Memory B cell (primary cell): ENCODE results near the gene OSBPL5.

Experiments
- ATAC-seq: fragments of 150-1000 bp; cut with Tn5 transposase; 2 replicates; pipeline ENCODE4 v1.10.0; 2021; ENCODE audit warnings: low read depth, mild to moderate bottlenecking, moderate library complexity
- DNase-seq, 2 donors: peaks; one replicate each; pipeline ENCODE4 v3.0.0; 2022; ENCODE audit warnings: low spot score in 2 of 2
- H3K27ac Mint-ChIP-seq: one replicate; pipeline ENCODE4 v1.8.0; 2022; ENCODE audit warnings: mild to moderate bottlenecking, moderate library complexity, mixed read lengths
- H3K27me3 Mint-ChIP-seq: one replicate; pipeline ENCODE4 v1.8.0; 2022; ENCODE audit warnings: mixed read lengths
- H3K36me3 Mint-ChIP-seq: one replicate; pipeline ENCODE4 v1.8.0; 2022; ENCODE audit warnings: mild to moderate bottlenecking, mixed read lengths
- H3K4me1 Mint-ChIP-seq: one replicate; pipeline ENCODE4 v1.8.0; 2022; ENCODE audit warnings: mixed read lengths
- H3K4me3 Mint-ChIP-seq: one replicate; pipeline ENCODE4 v1.8.0; 2022; ENCODE audit warnings: mild to moderate bottlenecking, moderate library complexity, mixed read lengths
- H3K9me3 Mint-ChIP-seq: one replicate; pipeline ENCODE4 v1.8.0; 2022; ENCODE audit warnings: mixed read lengths

Gene OSBPL5

GRCh38 chr11:3157381-3158130 lies 7.6 kb downstream of the OSBPL5 start:
- DNase-seq (no peak), ATAC-seq (no peak)
- H3K36me3 Mint-ChIP-seq = no peaks in the 10 kb centered on the region
- no peaks in the 10 kb centered on the region for H3K9me3 Mint-ChIP-seq
- H3K27me3 Mint-ChIP-seq = peaks cover 24% of the 10 kb centered on the region
- no peak overlapping the region for H3K4me3 Mint-ChIP-seq
- H3K27ac Mint-ChIP-seq = no peak overlapping the region
- peaks cover 9% of the 10 kb centered on the region for H3K4me1 Mint-ChIP-seq

GRCh38 chr11:3156661-3157311 lies 8.3 kb downstream of the OSBPL5 start:
- Mint-ChIP-seq H3K36me3 (no peaks in the 10 kb centered on the region), H3K27ac (no peak overlapping the region), H3K4me1 (peaks cover 9% of the 10 kb centered on the region), H3K4me3 (no peak overlapping the region), H3K9me3 (no peaks in the 10 kb centered on the region), H3K27me3 (peaks cover 25% of the 10 kb centered on the region)
- ATAC-seq (peak; percentile 37), DNase-seq (no peak)

GRCh38 chr11:3156282-3156660 lies 8.8 kb downstream of the OSBPL5 start:
- Mint-ChIP-seq H3K27ac (no peak overlapping the region), H3K27me3 (peaks cover 21% of the 10 kb centered on the region), H3K4me1 (peaks cover 9% of the 10 kb centered on the region), H3K9me3 (no peaks in the 10 kb centered on the region), H3K36me3 (no peaks in the 10 kb centered on the region), H3K4me3 (no peak overlapping the region)
- no peak for ATAC-seq
- DNase-seq = no peak

- ATAC-seq (no peak), DNase-seq (no peak)
- H3K27ac Mint-ChIP-seq = no peak overlapping the region
- H3K27me3 Mint-ChIP-seq = peaks cover 18% of the 10 kb centered on the region
- no peaks in the 10 kb centered on the region for H3K9me3 Mint-ChIP-seq
- no peak overlapping the region for H3K4me3 Mint-ChIP-seq
- no peaks in the 10 kb centered on the region for H3K36me3 Mint-ChIP-seq
- peaks cover 6% of the 10 kb centered on the region for H3K4me1 Mint-ChIP-seq
Observed at GRCh38 chr11:3155691-3156258, 9.3 kb downstream of the OSBPL5 start.

GRCh38 chr11:3155216-3155615 lies 9.9 kb downstream of the OSBPL5 start:
- Mint-ChIP-seq H3K9me3 (no peaks in the 10 kb centered on the region), H3K4me1 (peaks cover 6% of the 10 kb centered on the region), H3K36me3 (no peaks in the 10 kb centered on the region), H3K27ac (no peak overlapping the region), H3K4me3 (no peak overlapping the region), H3K27me3 (peaks cover 19% of the 10 kb centered on the region)
- DNase-seq (no peak), ATAC-seq (no peak)

GRCh38 chr11:3154001-3154599 lies 11.0 kb downstream of the OSBPL5 start:
- no peak for ATAC-seq
- Mint-ChIP-seq H3K9me3 (no peaks in the 10 kb centered on the region), H3K27ac (no peak overlapping the region), H3K4me1 (peaks cover 9% of the 10 kb centered on the region), H3K27me3 (peaks cover 18% of the 10 kb centered on the region), H3K4me3 (no peak overlapping the region), H3K36me3 (no peaks in the 10 kb centered on the region)
- no peak for DNase-seq

GRCh38 chr11:3153291-3153861 lies 11.7 kb downstream of the OSBPL5 start:
- DNase-seq (no peak), ATAC-seq (no peak)
- H3K4me1 Mint-ChIP-seq = peaks cover 9% of the 10 kb centered on the region
- no peak overlapping the region for H3K4me3 Mint-ChIP-seq
- H3K27ac Mint-ChIP-seq = no peak overlapping the region
- no peaks in the 10 kb centered on the region for H3K36me3 Mint-ChIP-seq
- H3K27me3 Mint-ChIP-seq = peaks cover 15% of the 10 kb centered on the region
- H3K9me3 Mint-ChIP-seq = no peaks in the 10 kb centered on the region

- no peak for ATAC-seq
- no peaks in the 10 kb centered on the region for H3K36me3 Mint-ChIP-seq
Observed at GRCh38 chr11:3152471-3153110, 12.5 kb downstream of the OSBPL5 start.

GRCh38 chr11:3150726-3151125 lies 14.4 kb downstream of the OSBPL5 start:
- Mint-ChIP-seq H3K27me3 (peaks cover 11% of the 10 kb centered on the region), H3K36me3 (no peaks in the 10 kb centered on the region), H3K4me3 (no peak overlapping the region)

More at GRCh38 chr11:3152471-3153110, 12.5 kb downstream of the OSBPL5 start:
- Mint-ChIP-seq H3K4me3 (no peak overlapping the region), H3K9me3 (no peaks in the 10 kb centered on the region), H3K4me1 (peaks cover 9% of the 10 kb centered on the region), H3K27ac (no peak overlapping the region), H3K27me3 (peaks cover 13% of the 10 kb centered on the region)
- DNase-seq = no peak

GRCh38 chr11:3149852-3150188 lies 15.3 kb downstream of the OSBPL5 start:
- no peak for ATAC-seq
- H3K4me3 Mint-ChIP-seq = no peak overlapping the region
- peaks cover 3% of the 10 kb centered on the region for H3K4me1 Mint-ChIP-seq
- no peak for DNase-seq
- H3K27ac Mint-ChIP-seq = no peak overlapping the region
- no peaks in the 10 kb centered on the region for H3K9me3 Mint-ChIP-seq
- H3K27me3 Mint-ChIP-seq = peaks cover 11% of the 10 kb centered on the region
- H3K36me3 Mint-ChIP-seq = no peaks in the 10 kb centered on the region

More at GRCh38 chr11:3150726-3151125, 14.4 kb downstream of the OSBPL5 start:
- no peak for DNase-seq
- H3K4me1 Mint-ChIP-seq = peaks cover 3% of the 10 kb centered on the region
- no peaks in the 10 kb centered on the region for H3K9me3 Mint-ChIP-seq
- H3K27ac Mint-ChIP-seq = no peak overlapping the region
- no peak for ATAC-seq

GRCh38 chr11:3148990-3149851 lies 15.9 kb downstream of the OSBPL5 start:
- H3K36me3 Mint-ChIP-seq = no peaks in the 10 kb centered on the region
- H3K9me3 Mint-ChIP-seq = no peaks in the 10 kb centered on the region
- peaks cover 11% of the 10 kb centered on the region for H3K27me3 Mint-ChIP-seq
- ATAC-seq (no peak), DNase-seq (no peak)
- peaks cover 3% of the 10 kb centered on the region for H3K4me1 Mint-ChIP-seq
- H3K4me3 Mint-ChIP-seq = no peak overlapping the region
- no peak overlapping the region for H3K27ac Mint-ChIP-seq

GRCh38 chr11:3148255-3148989 lies 16.7 kb downstream of the OSBPL5 start:
- Mint-ChIP-seq H3K36me3 (no peaks in the 10 kb centered on the region), H3K4me3 (no peak overlapping the region), H3K27ac (no peak overlapping the region), H3K9me3 (no peaks in the 10 kb centered on the region), H3K4me1 (peaks cover 3% of the 10 kb centered on the region), H3K27me3 (peaks cover 11% of the 10 kb centered on the region)
- DNase-seq (no peak), ATAC-seq (no peak)
